RWPE1 (cell line): Measurements from ENCODE around the gene SSUH2.
"Not testable (repeated sequence)": the region's sequence is repeated elsewhere in the genome, so short reads cannot be mapped to it uniquely, and the experiment has no call there.

Experiments
- CTCF ChIA-PET: fragments of 350-600 bp; sonication (Branson Sonifier 250); formaldehyde crosslinking; extraction: SDS; loops from one replicate; lab custom pipeline; 2021; lab: Yijun Ruan, JAX
- POLR2A ChIA-PET: fragments of 400-600 bp; formaldehyde crosslinking; extraction: SDS; loops from one replicate; lab custom pipeline; 2020; ENCODE audit warnings: antibody characterized with exemption; ENCODE audit not compliant: low non-redundant PET; lab: Yijun Ruan, JAX
- DNase-seq: peaks from one replicate; pipeline ENCODE4 v3.0.0; 2012; ENCODE audit warnings: low spot score
- H3K27ac ChIP-seq: fragments of 450-650 bp; 2 replicates; pipeline ENCODE4 v1.5.1; 2017
- TF ChIP-seq, protein P1 (sequence below): fragments of 450-650 bp; conservative IDR thresholded peaks from 2 replicates; pipeline ENCODE4 v1.5.1; 2017; ENCODE audit warnings: low read depth, mild to moderate bottlenecking

SSUH2 gene

DNA sequence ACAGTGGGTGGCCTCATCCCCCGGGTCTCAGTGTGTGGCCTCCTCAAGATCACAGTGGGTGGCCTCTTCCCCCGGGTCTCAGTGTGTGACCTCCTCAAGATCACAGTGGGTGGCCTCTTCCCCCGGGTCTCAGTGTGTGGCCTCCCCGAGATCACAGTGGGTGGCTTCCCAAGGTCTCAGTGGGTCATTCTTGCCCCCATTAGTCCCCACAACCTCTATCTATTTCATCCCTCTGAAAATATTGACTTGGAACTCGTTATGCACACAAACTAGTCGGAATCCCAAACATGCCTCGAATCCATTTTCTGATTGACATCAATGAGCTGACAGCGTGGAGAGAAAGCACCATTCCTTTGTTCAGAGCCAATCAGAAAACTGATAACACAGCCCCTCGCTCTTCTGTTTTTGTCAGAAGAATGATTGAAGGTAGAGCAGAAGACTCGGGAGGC, 10.8 kb upstream of the SSUH2 start:
- ChIA-PET CTCF (no interaction called here), POLR2A (no interaction called here)
- H3K27ac ChIP-seq: no peak overlapping the region
- DNase-seq: no peak
- TF ChIP-seq, protein P1, sequence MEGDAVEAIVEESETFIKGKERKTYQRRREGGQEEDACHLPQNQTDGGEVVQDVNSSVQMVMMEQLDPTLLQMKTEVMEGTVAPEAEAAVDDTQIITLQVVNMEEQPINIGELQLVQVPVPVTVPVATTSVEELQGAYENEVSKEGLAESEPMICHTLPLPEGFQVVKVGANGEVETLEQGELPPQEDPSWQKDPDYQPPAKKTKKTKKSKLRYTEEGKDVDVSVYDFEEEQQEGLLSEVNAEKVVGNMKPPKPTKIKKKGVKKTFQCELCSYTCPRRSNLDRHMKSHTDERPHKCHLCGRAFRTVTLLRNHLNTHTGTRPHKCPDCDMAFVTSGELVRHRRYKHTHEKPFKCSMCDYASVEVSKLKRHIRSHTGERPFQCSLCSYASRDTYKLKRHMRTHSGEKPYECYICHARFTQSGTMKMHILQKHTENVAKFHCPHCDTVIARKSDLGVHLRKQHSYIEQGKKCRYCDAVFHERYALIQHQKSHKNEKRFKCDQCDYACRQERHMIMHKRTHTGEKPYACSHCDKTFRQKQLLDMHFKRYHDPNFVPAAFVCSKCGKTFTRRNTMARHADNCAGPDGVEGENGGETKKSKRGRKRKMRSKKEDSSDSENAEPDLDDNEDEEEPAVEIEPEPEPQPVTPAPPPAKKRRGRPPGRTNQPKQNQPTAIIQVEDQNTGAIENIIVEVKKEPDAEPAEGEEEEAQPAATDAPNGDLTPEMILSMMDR: no peak

DNA sequence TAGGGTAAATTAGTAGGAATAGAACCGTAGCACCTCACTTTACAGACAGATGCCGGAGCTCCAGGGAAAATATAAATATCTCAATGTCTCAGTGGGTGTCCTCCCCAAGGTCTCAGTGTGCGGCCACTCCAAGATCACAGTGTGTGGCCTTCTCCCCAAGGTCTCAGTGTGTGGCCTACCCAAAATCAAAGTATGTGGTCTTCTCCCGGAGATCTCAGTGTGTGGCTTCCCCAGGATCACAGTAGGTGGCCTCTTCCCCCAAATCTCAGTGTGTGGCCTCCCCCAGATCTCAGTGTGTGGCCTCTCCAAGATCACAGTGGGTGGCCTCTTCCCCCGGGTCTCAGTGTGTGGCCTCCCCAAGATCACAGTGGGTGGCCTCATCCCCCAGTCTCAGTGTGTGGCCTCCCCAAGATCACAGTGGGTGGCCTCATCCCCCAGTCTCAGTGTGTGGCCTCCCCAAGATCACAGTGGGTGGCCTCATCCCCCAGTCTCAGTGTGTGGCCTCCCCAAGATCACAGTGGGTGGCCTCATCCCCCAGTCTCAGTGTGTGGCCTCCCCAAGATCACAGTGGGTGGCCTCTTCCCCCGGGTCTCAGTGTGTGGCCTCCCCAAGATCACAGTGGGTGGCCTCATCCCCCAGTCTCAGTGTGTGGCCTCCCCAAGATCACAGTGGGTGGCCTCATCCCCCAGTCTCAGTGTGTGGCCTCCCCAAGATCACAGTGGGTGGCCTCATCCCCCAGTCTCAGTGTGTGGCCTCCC, 10.2 kb upstream of the SSUH2 start:
- DNase-seq, POLR2A ChIA-PET, CTCF ChIA-PET, H3K27ac ChIP-seq: not testable (repeated sequence)

DNA sequence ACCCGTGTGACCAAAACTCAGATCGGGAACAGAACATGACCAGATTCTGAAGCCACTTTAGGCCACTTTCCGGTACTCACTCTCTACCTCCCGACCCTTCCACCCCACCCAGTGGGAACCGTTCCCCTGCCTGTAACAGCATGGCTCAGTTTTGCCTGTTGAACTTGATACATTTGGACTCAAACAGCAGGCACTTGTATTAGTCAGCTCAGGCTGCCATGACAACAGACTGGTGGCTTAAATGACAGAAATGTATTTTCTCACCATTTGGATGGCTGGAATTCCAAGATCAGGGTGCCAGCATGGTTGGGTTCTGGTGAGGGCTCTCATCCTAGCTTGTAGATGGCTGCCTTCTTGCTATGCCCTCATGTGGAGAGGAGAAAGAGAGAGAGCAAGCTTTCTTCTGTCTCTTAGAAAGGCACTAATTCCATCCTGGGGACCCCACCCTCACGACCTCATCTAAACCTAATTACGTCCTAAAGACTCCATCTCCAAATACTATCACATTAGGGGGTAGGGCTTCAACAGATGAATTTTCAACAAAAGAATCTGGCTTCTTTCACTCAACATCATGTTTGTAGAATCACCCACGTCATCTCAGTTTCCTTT, 9.3 kb upstream of the SSUH2 start:
- no peak for DNase-seq
- H3K27ac ChIP-seq: no peak overlapping the region
- ChIA-PET POLR2A (no interaction called here), CTCF (no interaction called here)
- TF ChIP-seq, protein P1: no peak

DNA sequence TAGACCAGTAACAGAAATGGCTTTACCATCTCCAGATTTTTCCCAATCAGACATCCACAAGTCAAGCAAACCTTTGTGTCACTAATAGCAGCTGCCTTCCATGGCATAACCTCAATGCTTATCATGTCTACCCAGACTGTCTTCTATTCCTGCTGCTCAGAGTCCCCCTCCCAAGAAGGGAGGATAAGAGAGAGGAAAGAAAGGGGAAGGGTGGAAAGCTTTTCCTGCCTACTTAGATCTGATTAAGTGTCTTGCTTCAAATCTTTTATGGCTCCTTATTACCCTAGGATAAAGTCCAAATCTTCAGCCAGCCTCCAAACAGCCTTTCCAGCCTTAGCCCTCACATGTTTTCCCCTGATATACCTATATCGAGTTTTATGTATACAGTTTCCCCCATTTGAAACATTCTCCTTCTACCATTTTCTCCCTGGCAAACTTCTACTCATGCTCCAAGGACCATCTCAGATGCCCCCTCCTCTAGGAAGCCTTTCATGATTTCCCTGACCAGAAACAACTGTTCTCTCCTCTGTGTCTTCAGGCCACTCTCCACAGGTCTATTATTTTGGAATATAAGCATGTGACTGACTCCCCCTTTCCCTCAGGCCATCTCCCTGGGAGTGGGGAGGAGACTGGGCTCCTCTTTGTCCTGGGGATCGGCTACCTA, 7.9 kb upstream of the SSUH2 start:
- no peak overlapping the region for H3K27ac ChIP-seq
- TF ChIP-seq, protein P1: no peak
- no peak for DNase-seq
- ChIA-PET CTCF (no interaction called here), POLR2A (no interaction called here)

DNA sequence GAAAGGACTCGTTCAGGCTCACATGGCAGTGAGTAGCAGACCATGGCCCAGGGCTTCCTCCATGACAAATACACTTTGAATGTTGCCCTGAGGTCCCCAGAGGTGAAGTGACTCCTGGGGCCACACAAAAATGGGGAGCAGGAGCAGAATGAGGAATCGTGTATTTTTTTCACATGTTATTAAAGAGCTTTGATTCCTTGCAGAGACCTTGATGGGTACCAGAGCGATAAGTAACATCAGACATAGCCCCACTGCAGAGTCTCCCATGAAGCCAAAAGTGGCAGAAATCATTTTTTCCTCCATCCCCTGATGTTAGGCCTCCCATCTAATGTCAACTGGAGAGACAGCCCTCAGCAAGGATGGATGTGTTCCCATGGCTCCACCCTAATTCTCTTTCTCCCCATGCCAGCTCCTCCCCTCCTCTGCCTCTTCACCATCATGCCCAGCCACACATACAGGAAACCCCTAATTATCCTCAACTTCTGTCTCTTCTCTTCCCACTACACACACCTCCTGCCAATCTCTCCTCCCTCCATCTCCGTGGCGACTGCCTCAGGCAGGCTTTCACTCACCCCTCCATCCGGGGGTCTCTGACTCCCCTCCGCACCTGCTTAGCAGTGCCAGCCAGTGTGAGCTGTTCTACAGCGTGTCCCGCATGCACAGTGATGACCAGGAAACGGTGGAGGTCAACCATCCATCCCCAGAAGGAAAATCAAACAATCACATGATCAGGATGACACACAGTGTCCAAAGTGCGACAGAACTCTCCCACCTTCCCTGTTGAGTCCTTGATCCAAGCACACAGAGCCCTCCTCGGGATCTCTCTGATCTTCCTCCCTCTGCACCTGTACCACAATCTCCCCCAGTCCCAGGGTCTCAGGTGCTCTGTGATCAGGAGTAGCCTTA, 7.1 kb upstream of the SSUH2 start:
- H3K27ac ChIP-seq: no peak overlapping the region
- no peak for DNase-seq
- POLR2A ChIA-PET: no interaction called here
- CTCF ChIA-PET: no interaction called here
- TF ChIP-seq, protein P1: no peak

DNA sequence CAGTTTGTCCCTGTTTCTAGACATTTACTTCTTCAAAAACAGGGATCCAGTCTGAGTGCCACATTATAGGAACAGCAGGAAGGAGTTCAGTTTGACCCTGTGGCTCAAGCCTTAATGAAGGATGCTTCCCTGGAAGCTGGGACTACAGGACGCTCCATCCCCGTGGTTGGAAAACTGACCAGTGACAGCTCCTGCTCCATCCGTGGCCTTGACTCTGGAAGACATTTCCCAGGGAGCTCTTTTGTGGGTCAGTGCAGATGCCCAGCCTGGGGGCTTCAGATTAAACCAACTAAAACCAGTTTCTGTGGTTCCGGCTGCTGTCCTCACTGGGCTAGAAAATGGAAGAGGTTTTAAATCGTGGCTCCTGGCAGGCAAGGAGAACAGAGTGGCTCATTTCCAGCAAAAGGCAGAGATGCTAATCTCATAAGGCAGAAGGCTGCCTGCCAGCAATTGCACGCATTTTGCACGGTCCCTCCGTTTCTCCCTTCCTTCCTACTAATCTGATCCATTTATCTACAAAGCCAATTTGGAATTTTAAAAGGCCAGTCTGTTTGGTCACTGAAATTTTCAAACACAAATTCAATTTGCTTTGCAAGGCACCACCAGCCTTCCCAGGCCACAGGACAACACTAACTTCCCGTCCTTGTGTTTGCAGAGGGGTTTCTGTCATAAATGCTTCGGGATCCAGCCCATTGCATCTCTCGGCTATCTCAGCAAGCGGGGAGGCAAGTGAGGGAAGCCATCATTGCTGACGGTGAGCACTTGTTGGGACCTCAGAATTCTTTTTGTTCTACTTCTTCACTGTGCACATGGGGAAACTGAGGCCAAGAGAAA, 6.2 kb upstream of the SSUH2 start:
- POLR2A ChIA-PET: no interaction called here
- H3K27ac ChIP-seq: no peak overlapping the region
- no peak for DNase-seq
- CTCF ChIA-PET: no interaction called here
- TF ChIP-seq, protein P1: no peak
